GM18867 (cell line): Measurements from ENCODE around the gene PLEKHA5.
A peak's percentile ranks its signal among the peaks of the same experiment; 100 is the strongest.
"Not testable (repeated sequence)": the region's sequence is repeated elsewhere in the genome, so short reads cannot be mapped to it uniquely, and the experiment has no call there.

Experiments used
- ATAC-seq: cut with Tn5 transposase; IDR thresholded peaks from one replicate; pipeline ENCODE4 v1.9.1; 2021; ENCODE audit warnings: mild to moderate bottlenecking, moderate library complexity; ENCODE audit not compliant: unreplicated experiment

Gene PLEKHA5

DNA sequence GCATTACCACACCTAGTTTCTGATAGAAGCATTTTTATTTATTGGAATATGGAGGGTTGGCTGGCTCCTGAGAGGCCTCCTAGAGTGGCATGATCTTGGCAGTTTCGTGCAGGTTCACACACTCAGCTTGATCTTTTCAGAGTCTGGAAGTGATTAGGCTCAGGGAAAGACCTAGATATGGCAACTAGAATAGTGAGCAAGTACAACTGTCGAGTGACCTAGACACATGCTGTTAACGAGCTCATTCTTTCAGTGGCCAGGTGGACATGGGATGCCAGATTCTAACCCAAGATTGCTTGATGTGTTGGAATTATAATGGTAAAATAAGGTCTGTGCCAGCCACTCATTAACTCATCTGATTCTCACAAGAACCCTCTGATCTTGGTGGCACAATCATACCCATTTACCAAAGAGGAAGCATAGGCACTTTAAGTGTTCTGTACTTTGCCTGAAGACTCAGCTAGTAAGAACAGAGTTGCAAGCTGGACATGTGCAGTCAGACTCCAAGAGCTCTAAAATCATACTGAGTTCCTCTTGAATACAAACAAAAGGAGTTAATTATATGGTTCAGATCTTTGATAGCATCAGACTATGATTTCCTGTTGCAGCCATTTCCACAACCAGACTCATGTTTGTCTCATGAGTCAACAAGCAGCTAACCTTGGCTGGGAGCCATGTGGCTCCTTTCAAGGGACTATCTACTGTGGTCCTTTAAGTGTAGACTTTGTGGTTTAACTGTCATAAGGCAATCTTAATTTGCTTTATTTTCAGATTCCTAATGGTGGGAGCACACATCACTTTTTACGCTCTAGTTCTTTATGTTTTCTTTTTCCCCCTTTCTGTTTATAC, 144.2 kb downstream of the PLEKHA5 start:
- ATAC-seq = no peak

DNA sequence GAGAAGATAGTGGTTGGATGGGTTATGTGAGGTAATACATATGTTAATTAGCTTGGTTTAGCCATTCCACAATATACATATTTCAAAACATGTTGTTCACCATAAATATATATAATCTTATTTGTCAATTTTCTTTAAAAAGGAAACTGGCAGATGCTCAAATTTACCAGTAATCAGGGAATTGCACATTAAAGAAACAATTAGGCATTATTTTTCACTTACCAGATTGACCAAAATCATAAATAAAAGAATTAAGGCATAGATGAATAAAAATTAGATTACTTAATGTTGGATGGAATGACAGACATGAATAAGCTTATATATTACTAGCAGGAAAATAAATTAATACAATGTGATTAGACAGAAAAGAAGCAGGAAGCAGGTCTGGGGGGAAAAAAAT, 147.2 kb downstream of the PLEKHA5 start:
- ATAC-seq = no peak

DNA sequence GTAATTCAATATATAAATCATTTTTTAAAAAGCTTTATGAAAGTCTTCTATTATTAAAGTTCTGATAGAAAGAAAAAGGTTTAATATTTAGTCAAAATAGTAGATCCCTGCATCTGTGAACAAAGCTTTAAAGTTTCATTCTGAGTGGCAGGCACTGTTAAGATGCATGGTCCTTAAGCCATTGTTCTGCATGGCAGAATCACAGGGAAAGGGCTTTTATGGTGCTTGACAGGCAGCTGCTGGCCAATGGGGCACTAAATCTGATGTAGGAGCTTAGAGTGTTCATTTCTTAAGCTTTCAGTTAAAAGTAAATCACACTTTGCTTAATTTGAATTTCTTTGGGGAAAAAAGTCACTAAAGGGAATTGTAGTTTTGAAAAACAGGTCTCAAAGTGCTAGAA, 148.2 kb downstream of the PLEKHA5 start:
- ATAC-seq = no peak

DNA sequence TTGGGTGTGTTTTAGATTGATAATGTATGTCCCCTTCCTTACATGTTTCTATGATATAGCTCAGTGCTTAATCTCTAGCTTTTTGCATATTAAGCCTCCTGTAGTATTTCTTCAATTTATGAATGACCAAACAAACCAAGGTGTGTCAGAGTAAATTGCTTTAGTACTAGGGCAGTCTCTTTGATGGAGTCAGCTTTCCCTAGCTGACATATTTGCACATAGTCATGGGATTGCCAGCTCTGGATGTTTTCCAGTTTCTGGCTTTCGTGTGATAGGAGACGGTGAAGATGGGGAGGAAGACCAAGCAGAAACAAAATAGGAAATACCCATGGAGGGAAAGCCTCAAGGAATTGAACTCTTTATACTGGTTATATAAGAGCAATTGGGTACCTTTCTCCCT, 148.9 kb downstream of the PLEKHA5 start:
- no peak for ATAC-seq

DNA sequence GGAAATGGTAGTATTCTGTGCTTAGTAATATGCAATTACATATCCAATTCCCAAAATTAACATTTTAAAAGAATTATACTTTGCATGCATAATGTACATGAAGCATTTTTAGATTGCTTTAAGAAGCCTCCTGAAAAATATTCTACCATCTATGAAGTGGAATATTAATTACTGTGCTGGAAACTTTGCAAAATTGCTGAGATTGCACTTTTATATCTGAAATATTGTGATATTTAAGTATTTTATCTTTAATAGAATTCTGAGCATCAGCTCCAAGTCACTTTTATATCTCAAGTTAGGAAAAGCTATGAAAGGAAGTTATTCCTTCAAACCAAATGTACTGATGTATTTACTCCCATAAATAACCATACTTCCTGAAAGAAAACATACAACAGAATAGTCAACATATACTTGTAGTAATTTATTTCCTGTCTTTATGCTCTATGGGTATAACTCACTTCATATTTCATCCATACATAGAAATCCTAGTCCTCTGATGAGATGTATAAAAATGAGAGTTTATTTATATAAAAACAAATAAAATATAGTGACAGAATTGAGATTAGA, 152.7 kb downstream of the PLEKHA5 start:
- ATAC-seq = no peak

DNA sequence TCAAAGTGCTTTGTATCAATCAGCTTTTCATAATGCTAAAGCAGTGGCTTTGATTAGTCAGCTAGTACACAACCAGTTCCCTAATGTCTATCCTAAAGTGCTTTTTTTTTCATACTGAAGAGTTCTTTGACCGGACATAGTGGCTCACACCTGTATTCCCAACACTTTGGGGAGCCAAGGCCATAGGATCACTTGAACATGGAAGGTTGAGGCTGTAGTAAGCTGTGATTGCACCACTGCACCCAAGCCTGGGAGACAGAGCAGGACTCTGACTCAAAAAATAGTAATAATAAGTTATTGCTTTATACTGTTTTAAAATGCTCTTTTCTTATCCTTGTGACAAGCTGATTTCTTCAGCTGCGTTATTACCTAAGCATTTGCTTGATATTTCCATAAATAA, 155.1 kb downstream of the PLEKHA5 start:
- no peak for ATAC-seq

DNA sequence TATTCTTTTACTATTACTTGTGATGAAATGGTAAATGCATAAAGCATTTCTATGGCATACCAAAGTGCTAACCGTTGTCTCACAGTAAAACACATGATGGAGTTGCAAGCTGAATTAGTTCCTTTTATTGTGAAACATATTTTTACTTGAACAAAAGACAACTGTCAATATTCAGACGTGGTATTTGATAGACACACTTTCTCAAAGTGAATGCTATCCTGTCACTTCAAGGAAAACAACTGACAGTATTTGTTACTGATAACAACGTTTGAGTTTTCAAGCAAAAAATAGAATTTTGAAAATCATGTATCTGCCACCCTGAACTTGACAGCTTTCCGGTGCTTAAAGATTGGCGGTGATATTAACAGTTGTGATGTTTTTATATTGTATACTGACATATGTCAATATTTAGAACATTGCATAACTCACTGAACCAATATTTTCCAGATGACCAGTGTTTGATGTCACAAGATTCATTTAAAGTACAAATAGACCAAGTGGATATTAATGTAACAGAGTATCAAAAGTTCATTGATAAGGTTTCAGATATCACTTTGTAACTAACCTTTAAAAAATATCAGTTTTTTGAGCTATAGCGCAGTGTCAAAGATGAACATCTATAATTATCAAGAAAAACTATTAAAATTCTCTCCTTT, 156.4 kb downstream of the PLEKHA5 start:
- no peak for ATAC-seq

DNA sequence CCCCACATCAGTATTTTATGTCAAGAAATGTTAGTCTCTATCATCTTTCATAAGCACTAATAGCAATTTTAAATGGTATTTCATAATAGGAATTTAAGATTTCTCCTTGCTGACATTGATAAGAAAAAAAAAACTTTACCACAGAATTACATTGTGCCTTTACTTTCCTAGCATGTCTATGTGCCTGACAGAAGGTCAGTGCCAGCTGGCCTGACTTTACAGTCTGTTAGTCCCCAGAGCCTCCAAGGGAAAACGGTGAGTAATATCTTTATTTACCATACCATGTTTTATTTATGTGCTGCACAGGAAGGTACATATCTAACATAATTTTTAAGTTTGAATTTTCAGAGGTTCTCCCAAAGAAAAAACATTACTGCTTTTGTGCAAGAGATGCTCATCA, 157.8 kb downstream of the PLEKHA5 start:
- no peak for ATAC-seq

DNA sequence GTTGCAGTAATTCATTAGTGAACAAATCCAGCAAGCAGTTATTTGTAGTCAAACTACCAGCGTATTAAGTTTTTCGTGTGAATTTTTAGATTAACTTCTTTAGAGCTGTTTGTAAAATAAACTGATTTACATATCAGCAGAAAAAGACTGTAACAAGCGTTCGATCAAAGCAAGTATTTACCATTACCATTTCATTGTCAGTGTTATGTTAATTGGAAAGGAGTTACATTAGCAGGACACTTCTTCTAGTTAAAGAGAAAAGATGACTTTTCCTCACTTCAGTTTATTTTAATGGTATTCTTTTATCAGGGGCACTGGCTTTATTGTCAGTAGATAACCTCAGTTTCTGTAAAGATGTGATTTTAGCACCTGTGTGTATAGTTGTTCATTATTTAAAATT, 158.6 kb downstream of the PLEKHA5 start:
- no peak for ATAC-seq

DNA sequence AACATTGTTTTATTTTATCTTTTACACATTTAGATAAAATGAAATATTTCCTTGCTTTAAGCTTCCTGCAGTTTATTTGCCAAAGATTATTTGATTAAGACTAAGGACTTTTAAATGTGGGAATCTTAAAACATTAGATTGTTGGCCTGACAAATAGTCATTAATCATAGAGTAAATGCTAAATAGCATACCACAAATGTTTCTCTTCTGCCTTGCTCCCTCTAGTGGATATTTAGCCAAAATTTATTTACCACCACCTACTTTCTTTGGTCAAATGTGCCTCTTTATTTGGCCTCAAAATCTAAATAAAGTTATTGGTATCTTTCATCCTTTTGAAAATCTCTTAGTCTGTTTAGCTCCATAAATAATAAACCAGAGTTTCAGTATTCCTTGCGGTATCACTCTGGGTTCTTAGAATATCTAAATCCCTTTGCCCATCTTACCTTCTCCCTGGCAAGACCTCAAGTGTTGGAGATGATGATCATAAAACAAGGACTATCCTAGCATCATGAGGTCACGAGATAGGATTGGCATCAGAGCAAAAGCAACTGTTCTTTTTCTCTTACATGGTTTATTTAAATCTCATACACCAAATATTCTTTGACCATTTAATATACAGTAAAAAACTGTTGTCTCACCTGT, 159.2 kb downstream of the PLEKHA5 start:
- peak; percentile 71 for ATAC-seq

DNA sequence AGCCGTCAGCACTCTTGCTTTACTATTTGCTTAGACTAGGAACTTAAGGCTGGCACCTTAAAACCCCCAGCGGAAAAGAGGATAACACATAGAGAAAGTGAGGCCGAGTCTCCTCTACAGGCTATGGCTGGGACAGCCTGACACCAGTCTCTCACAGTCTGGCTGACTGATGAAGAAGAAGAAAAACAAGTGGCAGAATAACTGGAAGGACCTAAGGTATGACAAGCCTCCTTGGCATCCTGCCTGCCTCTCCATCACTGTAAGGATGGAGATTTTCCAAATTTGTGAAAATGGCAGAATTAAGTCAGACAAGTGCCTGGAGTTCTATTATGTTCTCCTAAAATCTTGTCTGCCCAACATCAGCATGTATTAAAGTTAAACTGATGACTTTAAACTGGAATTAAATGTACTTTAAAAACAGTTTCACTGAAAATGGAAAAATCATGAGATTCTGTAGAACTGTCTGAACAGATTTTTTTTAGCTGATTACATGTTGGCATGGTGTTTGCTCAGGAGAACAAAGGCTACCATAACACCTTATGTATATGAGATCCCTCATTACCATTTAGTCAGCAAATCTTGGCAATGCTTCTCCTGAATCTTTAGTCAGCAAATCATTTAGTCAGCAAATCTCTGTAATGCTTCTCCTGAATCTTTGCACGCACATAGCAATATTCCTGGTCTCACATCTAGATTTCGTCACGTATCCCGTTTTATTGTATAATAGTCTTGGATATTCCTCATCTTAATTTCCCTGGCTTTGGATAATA, 169.5 kb downstream of the PLEKHA5 start:
- no peak for ATAC-seq

DNA sequence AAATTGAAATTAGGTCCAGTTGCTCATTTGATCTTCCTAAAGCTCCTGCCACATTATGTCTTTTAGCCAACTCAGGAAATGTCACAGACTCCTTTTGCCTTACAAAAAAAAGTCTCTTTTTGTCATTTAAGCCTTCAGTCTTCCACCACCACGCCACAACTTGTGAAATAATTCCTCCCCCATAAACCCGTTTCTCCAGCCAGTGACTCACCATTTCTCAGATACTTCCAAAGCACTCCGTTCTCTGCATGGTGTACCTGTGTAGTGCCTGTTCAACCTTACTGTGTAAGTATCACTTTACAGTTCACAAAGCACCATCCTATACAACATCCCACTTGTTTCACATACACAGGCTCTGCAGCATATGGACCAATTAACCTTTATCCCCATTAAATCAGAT, 170.2 kb downstream of the PLEKHA5 start:
- no peak for ATAC-seq

DNA sequence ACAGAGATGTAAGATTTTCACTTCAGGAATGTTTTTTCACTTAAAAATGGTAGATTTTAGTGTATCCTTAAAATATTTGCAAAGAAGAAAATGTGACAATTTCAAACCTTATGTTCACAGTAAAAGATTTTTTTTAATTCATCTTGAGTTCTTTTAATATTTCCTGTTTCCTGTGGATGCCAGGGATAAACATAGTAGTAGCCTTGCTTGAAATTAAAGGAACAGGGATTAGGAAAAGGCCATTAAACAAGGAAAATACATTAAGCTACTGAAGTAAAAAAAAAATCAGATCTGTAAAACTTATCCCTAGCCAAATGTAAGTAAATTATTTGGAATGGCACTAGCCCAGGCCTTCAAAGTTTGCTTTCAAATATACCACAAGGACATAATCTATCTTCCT, 171.7 kb downstream of the PLEKHA5 start:
- ATAC-seq = no peak

DNA sequence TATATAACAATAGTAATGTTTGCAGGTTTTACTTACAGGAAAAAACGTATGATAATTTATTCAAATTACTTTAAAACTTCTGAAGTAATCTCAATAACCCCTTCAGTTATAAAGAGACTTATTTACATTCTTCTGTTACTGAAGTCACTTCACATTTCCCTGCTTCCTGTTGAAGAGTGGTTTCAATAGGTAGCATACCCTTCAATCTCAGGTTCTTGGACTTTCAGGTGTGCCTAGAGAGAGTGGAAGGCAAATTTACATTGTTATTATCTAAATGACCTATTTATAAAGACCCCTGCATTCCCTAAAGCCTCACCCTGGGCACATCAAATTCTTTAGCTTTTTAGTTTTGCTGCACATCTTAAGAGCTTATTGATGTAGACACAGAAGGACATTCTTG, 172.2 kb downstream of the PLEKHA5 start:
- no peak for ATAC-seq

DNA sequence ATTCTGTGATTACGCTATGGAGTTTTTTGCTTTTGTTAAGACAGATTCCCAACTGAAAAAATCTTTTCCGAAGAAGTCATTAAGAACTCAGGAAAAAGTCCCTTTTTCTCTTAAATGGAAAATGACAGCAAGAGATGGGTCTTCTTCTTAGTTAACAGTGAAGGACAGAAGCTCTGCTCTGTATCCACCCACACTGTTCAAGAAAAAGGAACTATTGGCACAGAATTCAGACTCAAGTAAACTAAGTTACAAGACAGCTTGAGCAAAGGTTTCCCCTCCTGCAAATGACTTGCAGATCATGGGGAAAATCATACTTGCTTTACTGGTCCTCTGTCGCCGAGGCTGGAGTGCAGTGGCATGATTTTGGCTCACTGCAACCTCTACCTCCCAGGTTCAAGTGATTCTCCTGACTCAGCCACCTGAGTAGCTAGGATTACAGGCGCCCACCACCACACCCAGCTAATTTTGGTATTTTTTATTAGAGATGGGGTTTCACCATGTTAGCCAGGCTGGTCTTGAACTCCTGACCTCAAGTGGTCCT, 172.6 kb downstream of the PLEKHA5 start:
- ATAC-seq = no peak

DNA sequence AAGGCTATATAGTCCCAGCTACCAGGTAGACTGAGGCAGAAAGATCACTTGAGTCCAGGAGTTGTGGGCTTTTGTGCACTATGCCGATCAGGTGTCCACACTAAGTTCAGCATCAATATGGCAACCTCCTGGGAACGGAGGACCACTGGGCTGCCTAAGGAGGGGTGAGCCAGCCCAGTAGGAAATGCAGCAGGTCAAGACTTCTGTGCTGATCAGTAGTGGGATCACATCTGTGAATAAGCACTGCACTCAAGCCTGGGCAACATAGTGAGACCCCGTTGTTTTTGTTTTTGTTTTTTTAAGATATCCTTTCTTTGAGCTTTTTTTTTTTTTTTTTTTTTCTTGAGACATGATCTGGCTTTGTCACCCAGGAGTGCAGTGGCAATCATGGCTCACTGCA, 174.0 kb downstream of the PLEKHA5 start:
- no peak for ATAC-seq

DNA sequence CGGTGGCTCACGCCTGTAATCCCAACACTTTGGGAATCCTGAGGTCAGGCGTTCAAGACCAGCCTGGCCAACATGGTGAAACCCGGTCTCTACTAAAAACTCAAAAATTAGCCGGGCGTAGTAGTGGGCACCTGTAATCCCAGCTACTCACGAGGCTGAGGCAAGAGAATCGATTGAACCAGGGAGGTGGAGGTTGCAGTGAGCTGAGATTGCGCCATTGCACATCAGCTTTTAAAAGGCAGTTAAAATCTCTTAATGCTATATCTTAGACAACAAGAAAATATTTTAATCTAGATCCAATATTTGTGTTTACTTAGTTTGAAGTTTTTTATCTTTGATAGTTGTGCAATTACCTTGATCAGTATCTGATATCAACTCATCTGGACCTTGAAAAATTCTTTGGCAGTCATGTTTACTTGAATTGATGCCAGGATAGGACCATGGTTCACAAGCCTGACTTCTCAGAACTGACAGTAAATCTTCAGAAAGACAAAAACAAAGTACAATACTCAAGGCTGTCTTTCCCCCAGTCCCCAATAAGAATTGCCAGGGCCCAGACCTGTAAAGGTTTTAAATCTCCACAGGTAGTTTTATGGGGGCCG, 174.7 kb downstream of the PLEKHA5 start:
- ATAC-seq = no peak

DNA sequence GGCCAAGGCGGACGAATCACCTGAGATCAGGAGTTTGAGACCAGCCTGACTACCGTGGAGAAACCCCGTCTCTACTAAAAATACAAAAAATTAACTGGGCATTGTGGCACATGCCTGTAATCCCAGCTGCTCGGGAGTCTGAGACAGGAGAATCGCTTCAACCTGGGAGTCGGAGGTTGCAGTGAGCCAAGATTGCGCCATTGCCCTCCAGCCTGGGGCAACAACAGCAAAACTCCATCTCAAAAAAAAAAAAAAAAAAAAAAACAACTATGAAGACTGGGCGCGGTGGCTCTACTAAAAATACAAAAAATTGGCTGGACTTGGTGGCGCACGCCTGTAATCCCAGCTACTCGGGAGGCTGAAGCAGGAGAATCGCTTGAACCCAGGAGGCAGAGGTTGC, 176.1 kb downstream of the PLEKHA5 start:
- not testable (repeated sequence) for ATAC-seq

DNA sequence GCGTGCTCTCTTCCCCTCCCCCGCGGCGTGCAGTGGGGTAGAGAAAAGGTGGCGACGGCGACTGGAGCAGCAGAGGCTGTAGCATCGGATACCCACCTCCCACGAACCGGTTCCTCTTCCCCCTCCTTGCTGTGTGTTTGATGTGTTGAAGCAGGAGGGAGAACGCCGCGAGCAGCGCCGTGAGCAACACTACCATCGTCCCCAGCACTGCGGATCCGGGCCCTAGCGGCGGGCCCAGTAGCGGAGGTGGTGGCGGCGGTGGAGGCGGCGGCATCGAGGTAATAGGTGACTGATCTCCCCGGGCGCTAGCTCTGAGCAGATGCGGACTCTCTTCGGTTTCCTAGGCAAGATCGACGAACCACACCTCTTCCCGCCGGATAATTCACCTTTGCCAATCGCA, 176.8 kb downstream of the PLEKHA5 start:
- no peak for ATAC-seq

DNA sequence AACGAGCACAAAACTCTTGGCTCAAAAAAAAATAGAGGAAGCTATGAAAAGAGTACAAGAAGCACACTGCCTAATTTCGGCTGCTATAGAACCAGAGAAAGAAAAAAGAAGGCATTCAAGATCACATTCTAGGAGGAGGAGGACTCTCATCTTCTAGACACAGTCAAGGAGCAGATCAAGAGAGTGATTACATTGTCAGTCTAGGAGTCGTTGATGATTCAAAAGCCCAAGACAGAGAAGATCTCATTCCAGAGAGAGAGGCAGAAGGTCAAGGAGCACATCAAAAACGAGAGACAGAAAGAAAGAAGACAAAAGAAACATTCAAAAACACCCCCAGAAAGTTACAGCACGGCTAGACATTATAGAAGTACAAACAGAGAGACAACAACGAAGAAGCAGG, 177.9 kb downstream of the PLEKHA5 start:
- no peak for ATAC-seq
